Measurements from ENCODE around the gene PRKCA. TPM values are rescaled to one million over a fixed set of nuclear protein-coding genes. Genes with fewer than 3 reads are reported as not detected.

Gene PRKCA
- total RNA-seq, 2 donors from 2014 or later: 8.3 to 26.5 TPM

DNA sequence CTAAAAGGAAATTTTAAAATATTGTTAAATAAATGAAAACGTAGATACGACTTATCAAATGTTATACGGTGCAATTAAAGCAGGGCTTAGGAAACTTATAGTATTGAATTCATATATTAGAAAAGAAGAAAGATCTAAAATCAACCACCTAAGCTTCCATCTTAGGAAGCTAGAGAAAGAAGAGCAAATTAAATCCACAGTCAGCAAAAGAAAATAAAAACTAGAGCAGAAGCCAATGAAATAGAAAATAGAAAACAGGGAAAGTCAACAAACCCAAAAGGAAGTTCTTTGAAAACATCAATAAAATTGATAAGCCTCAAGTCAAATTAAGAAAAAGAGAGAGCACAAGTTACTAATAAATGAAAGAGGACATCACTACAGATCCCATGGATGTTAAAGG is 457.9 kb downstream of the PRKCA start:
- Histone ChIP-seq H3K36me3 (no peaks in the 10 kb centered on the region), H3K4me3 (no peak overlapping the region), H3K4me1 (replicated peaks) (no peaks in the 10 kb centered on the region), H3K27ac (no peak overlapping the region), H3K9me3 (no peaks in the 10 kb centered on the region), H3K27me3 (replicated peaks; ENCODE audit: insufficient read depth) (peaks cover 5% of the 10 kb centered on the region)
- WGBS: 98% methylated on average over 3 of the region's 3 CpGs
- DNase-seq (ENCODE audit: low spot score): no peak
- intact Hi-C loops (cut with DNase I): no loop called here
- TF ChIP-seq, protein P1, sequence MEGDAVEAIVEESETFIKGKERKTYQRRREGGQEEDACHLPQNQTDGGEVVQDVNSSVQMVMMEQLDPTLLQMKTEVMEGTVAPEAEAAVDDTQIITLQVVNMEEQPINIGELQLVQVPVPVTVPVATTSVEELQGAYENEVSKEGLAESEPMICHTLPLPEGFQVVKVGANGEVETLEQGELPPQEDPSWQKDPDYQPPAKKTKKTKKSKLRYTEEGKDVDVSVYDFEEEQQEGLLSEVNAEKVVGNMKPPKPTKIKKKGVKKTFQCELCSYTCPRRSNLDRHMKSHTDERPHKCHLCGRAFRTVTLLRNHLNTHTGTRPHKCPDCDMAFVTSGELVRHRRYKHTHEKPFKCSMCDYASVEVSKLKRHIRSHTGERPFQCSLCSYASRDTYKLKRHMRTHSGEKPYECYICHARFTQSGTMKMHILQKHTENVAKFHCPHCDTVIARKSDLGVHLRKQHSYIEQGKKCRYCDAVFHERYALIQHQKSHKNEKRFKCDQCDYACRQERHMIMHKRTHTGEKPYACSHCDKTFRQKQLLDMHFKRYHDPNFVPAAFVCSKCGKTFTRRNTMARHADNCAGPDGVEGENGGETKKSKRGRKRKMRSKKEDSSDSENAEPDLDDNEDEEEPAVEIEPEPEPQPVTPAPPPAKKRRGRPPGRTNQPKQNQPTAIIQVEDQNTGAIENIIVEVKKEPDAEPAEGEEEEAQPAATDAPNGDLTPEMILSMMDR (IDR thresholded peaks at IDR 0.05): no peak
- TF ChIP-seq POLR2A (IDR thresholded peaks at IDR 0.05): no peak
- TF ChIP-seq POLR2AphosphoS5 (IDR thresholded peaks at IDR 0.05): no peak

DNA sequence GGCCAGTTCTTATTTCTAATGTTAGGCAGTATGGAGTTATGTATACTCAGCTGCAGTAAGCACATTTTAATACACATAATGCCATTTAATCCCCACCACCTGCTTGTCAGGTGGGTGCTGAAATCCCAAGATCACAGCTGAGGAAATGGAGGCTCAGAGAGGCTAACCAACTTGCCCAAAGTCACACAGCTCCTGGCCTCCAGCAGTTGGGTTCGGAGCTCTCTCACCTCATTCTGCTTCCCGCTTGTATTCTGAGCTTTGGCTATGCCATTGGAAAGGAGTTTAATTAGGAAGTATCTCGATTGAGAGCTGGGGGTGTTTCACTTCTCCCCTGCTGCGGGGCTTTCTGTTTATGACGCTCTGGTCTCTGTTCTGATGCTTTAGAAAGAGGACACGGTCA is 459.9 kb downstream of the PRKCA start:
- H3K4me1 ChIP-seq (replicated peaks): no peaks in the 10 kb centered on the region
- H3K36me3 ChIP-seq: no peaks in the 10 kb centered on the region
- no peaks in the 10 kb centered on the region for H3K9me3 ChIP-seq
- intact Hi-C loops (cut with DNase I): no loop called here
- DNase-seq (ENCODE audit: low spot score): no peak
- H3K27ac ChIP-seq: no peak overlapping the region
- WGBS: 93% methylated on average over 6 of the region's 6 CpGs
- no peak overlapping the region for H3K4me3 ChIP-seq
- peaks cover 5% of the 10 kb centered on the region for H3K27me3 ChIP-seq (replicated peaks; ENCODE audit: insufficient read depth)
- TF ChIP-seq, protein P1 (IDR thresholded peaks at IDR 0.05): no peak
- TF ChIP-seq POLR2AphosphoS5 (IDR thresholded peaks at IDR 0.05) (no peak), POLR2A (IDR thresholded peaks at IDR 0.05) (no peak)

DNA sequence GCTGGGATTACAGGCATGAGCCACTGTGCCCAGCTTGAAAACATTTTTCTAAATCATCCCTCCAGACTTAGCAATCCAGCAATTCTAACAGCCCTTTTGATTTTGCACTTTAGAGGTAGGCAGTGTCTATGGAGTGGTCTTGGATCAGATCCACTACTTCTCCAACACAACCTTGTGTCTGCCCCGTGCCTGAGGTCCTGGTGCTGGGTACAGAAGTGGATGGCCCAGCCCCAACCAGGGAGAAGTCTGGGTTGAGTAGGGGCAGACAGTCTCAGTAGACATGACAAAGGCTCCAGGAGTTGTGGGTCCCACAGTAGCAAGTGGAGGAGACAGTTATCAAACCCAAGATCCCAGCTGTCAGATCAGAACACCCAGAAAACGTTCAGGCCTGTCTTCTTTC is 460.6 kb downstream of the PRKCA start:
- intact Hi-C loops (cut with DNase I): no loop called here
- Histone ChIP-seq H3K36me3 (no peaks in the 10 kb centered on the region), H3K27me3 (replicated peaks; ENCODE audit: insufficient read depth) (peaks cover under 1% of the 10 kb centered on the region), H3K4me1 (replicated peaks) (no peaks in the 10 kb centered on the region), H3K9me3 (no peaks in the 10 kb centered on the region), H3K27ac (no peak overlapping the region), H3K4me3 (no peak overlapping the region)
- TF ChIP-seq POLR2AphosphoS5 (IDR thresholded peaks at IDR 0.05): no peak
- TF ChIP-seq, protein P1 (IDR thresholded peaks at IDR 0.05): no peak
- TF ChIP-seq POLR2A (IDR thresholded peaks at IDR 0.05): no peak
- no peak for DNase-seq (ENCODE audit: low spot score)
- 63% methylated on average over 2 of the region's 2 CpGs for WGBS

DNA sequence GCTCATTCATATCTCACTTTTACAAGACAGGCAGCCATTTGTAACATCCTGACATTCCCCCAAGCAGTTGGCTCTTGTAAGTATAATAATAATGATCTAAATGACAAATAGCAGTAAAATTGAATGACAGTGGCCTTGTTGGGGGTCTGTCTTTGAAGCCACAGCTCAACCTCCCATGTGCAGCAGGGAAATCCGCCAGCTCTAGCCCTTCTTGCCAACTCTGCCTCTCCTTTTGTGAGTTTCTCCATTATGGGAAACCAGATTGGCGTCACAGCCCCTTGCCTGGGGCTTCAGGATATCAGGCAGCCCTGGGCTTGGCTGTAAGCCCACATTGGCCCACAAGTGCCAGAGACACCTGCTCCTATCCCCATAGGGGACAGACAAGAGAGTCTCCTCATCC is 462.1 kb downstream of the PRKCA start:
- no peaks in the 10 kb centered on the region for H3K36me3 ChIP-seq
- intact Hi-C loops (cut with DNase I): no loop called here
- H3K4me3 ChIP-seq: no peak overlapping the region
- no peak for DNase-seq (ENCODE audit: low spot score)
- H3K4me1 ChIP-seq (replicated peaks): no peaks in the 10 kb centered on the region
- TF ChIP-seq POLR2AphosphoS5 (IDR thresholded peaks at IDR 0.05) (no peak), POLR2A (IDR thresholded peaks at IDR 0.05) (no peak)
- TF ChIP-seq, protein P1 (IDR thresholded peaks at IDR 0.05): no peak
- no peak overlapping the region for H3K27ac ChIP-seq
- 62% methylated on average over 2 of the region's 2 CpGs for WGBS
- no peaks in the 10 kb centered on the region for H3K27me3 ChIP-seq (replicated peaks; ENCODE audit: insufficient read depth)
- no peaks in the 10 kb centered on the region for H3K9me3 ChIP-seq

DNA sequence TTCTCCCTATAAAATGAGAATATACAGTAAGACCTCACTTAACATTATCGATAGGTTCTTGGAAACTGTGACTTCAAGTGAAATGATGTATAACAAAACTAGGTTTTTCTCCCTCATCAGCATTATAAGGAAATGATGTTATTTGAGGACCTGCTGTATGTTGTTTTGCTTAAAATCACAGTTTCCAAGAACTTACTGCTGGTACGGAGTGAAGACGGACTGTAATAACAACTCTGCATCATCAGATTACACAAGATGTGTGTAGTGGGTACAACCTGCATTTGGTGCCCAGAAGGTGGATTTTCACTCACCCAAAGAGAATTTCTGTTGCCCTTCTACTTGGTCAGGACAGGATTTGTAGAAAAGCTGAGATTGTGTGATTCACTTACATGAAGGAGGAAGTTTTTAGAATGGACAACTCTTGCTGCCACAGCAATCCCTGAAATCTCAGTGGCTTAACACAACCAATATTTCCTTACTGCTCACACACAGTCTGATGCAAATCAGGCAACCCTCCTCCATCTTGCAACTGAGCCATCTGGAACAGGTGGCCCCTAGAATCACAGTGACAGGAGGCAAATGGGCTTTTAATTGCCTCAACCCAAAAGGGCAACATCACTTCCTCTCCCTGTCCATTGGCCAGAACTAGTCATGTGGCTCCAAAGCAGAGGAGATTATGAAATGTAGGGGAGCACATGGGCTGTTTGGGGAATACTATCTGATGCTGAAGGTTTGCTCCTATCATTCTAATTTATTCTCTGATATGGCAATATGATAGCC is 464.9 kb downstream of the PRKCA start:
- H3K27me3 ChIP-seq (replicated peaks; ENCODE audit: insufficient read depth): no peaks in the 10 kb centered on the region
- no peak for TF ChIP-seq POLR2AphosphoS5 (IDR thresholded peaks at IDR 0.05)
- TF ChIP-seq, protein P1 (IDR thresholded peaks at IDR 0.05): no peak
- TF ChIP-seq POLR2A (IDR thresholded peaks at IDR 0.05): no peak
- H3K4me1 ChIP-seq (replicated peaks): no peaks in the 10 kb centered on the region
- H3K36me3 ChIP-seq: no peaks in the 10 kb centered on the region
- intact Hi-C loops (cut with DNase I): no loop called here
- no peak overlapping the region for H3K4me3 ChIP-seq
- WGBS: 91% methylated on average over 3 of the region's 3 CpGs
- no peak overlapping the region for H3K27ac ChIP-seq
- H3K9me3 ChIP-seq: no peaks in the 10 kb centered on the region
- DNase-seq (ENCODE audit: low spot score): no peak

Data from prostate gland (tissue), 2 donors.